Caco-2 (cell line): ENCODE data around the gene STRADA. TPM values are rescaled to one million over a fixed set of nuclear protein-coding genes. Genes with fewer than 3 reads are reported as not detected.
A peak's percentile ranks its signal among the peaks of the same experiment; 100 is the strongest.

ENCODE experiments used
- Bru-seq: library from RNA; stranded (reverse); fragments of 400-500 nt; gene quantifications from one replicate; lab custom pipeline; 2021; lab: Mats Ljungman, UMichigan
- BruChase-seq, 2 experiments: library from RNA; stranded (reverse); fragments of 400-500 nt; gene quantifications; one replicate each; lab custom pipeline; 2021; lab: Mats Ljungman, UMichigan
- BruUV-seq: library from RNA; stranded (reverse); fragments of 400-500 nt; replicated peaks from 2 replicates; lab custom pipeline; 2021; lab: Mats Ljungman, UMichigan
- CTCF ChIA-PET: fragments of 300-600 bp; sonication (Branson Sonifier 250); formaldehyde crosslinking; loops from one replicate; lab custom pipeline; 2022; ENCODE audit warnings: antibody characterized with exemption; lab: Charles Lee
- POLR2A ChIA-PET: fragments of 300-600 bp; sonication (Branson Sonifier 250); formaldehyde crosslinking; loops from one replicate; lab custom pipeline; 2022; ENCODE audit warnings: antibody characterized with exemption; lab: Charles Lee
- DNase-seq, 2 experiments: peaks; one replicate each; pipeline versions ENCODE4 v3.0.0 to v3.0.0-alpha.2; 2020 to 2022
- H3K27me3 ChIP-seq: replicated peaks from 2 replicates; pipeline ENCODE4 v1.6.0; 2011; ENCODE audit warnings: low read length; ENCODE audit not compliant: control insufficient read depth, insufficient read depth
- H3K36me3 ChIP-seq: 2 replicates; pipeline ENCODE4 v1.5.1; 2011; ENCODE audit warnings: low read length; ENCODE audit not compliant: control insufficient read depth, insufficient read depth
- H3K4me1 ChIP-seq: fragments of 250-450 bp; sonication (Bioruptor Pico); 2 replicates; pipeline ENCODE4 v1.5.1; 2020; ENCODE audit warnings: mild to moderate bottlenecking
- H3K4me3 ChIP-seq: 2 replicates; pipeline ENCODE4 v1.5.1; 2011; ENCODE audit warnings: low read depth, mild to moderate bottlenecking, control low read depth, low read length
- H3K9me3 ChIP-seq: fragments of 250-450 bp; sonication (Bioruptor Pico); 2 replicates; pipeline ENCODE4 v1.5.1; 2020; ENCODE audit warnings: mild to moderate bottlenecking, moderate library complexity
- H3K27ac Mint-ChIP-seq: one replicate; pipeline ENCODE4 v1.8.0; 2022; ENCODE audit warnings: mixed read lengths; ENCODE audit not compliant: unreplicated experiment
- H3K27me3 Mint-ChIP-seq: one replicate; pipeline ENCODE4 v1.8.0; 2022; ENCODE audit warnings: mixed read lengths; ENCODE audit not compliant: insufficient read depth, unreplicated experiment
- H3K36me3 Mint-ChIP-seq: one replicate; pipeline ENCODE4 v1.8.0; 2022; ENCODE audit warnings: mild to moderate bottlenecking, mixed read lengths; ENCODE audit not compliant: insufficient read depth, unreplicated experiment
- H3K4me1 Mint-ChIP-seq: one replicate; pipeline ENCODE4 v1.8.0; 2022; ENCODE audit warnings: low read depth, mixed read lengths; ENCODE audit not compliant: unreplicated experiment
- H3K4me3 Mint-ChIP-seq: one replicate; pipeline ENCODE4 v1.8.0; 2022; ENCODE audit warnings: mild to moderate bottlenecking, moderate library complexity, mixed read lengths; ENCODE audit not compliant: unreplicated experiment
- H3K9me3 Mint-ChIP-seq: one replicate; pipeline ENCODE4 v1.8.0; 2022; ENCODE audit warnings: mixed read lengths; ENCODE audit not compliant: unreplicated experiment
- intact Hi-C: fragments of 100-400 bp; cut with micrococcal nuclease; formaldehyde crosslinking; loops from one replicate; pipeline ENCODE4 v1.10.0; 2022; ENCODE audit not compliant: unreplicated experiment
- long read RNA-seq: library from polyadenylated mRNA; stranded (forward); transcript quantifications from one replicate; pipeline ENCODE4 v2.0.0, GENCODE V29; 2022
- total RNA-seq: library from RNA; stranded (reverse); gene quantifications from 2 replicates; pipeline ENCODE4 v1.2.3, GENCODE V29; 2022
- TF ChIP-seq, protein P1 (sequence below), 2 experiments: fragments of 200-600 bp in 1 of 2; IDR thresholded peaks; 1 replicate in 1 of 2; 2 replicates in 1 of 2; pipeline versions ENCODE4 v1.5.1 to v1.8.0; 2011 to 2022; ENCODE audit warnings: antibody characterized with exemption in 1 of 2, control low read depth in 1 of 2, inconsistent platforms in 1 of 2, low read depth in 1 of 2, low read length in 1 of 2, mild to moderate bottlenecking in 1 of 2, moderate library complexity in 1 of 2; ENCODE audit not compliant: insufficient read depth in 1 of 2, severe bottlenecking in 1 of 2, unreplicated experiment in 1 of 2

STRADA gene, protein sequence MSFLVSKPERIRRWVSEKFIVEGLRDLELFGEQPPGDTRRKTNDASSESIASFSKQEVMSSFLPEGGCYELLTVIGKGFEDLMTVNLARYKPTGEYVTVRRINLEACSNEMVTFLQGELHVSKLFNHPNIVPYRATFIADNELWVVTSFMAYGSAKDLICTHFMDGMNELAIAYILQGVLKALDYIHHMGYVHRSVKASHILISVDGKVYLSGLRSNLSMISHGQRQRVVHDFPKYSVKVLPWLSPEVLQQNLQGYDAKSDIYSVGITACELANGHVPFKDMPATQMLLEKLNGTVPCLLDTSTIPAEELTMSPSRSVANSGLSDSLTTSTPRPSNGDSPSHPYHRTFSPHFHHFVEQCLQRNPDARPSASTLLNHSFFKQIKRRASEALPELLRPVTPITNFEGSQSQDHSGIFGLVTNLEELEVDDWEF
- 23.4 and 24.7 TPM in 2 replicates for total RNA-seq
- percentile 52 among the genes with signal in this experiment for Bru-seq, nascent RNA
- percentile 60 among the genes with signal in this experiment for BruChase-seq, experiment 1, labeled RNA remaining after a 2-hour chase
- percentile 68 among the genes with signal in this experiment for BruChase-seq, experiment 2, labeled RNA remaining after a 6-hour chase
- long read RNA-seq, partial matches to known transcripts: 2 of 21 reads
- long read RNA-seq, other reads (novel, unspliced or antisense): 9 of 21 reads

GRCh38 chr17:63741408-63742173 lies at the start of gene STRADA:
Gene STRADA (minus strand): TSS chr17:63741799. CDS start chr17:63728369, 13,430 bp downstream.
- H3K4me3 ChIP-seq: peak within 1 kb of the TSS; percentile 83
- H3K27ac Mint-ChIP-seq: peak within 1 kb of the TSS; percentile 96
- H3K9me3 Mint-ChIP-seq: no peaks in the 10 kb centered on the region
- no peaks in the 10 kb centered on the region for H3K9me3 ChIP-seq
- H3K36me3 Mint-ChIP-seq: peaks cover 45% of the 10 kb centered on the region
- H3K36me3 ChIP-seq: no peaks in the 10 kb centered on the region
- BruUV-seq: no TSS peak
- intact Hi-C loops: loop anchor here (1.0 to 5.0 kb wide), 3 partner anchors 32 to 119 kb away; partner anchors contain the start of genes CCDC47, LIMD2 and MAP3K3
- peaks cover 6% of the 10 kb centered on the region for H3K4me1 Mint-ChIP-seq
- H3K27me3 Mint-ChIP-seq: no peaks in the 10 kb centered on the region
- H3K4me3 Mint-ChIP-seq: peak within 1 kb of the TSS; percentile 96
- DNase-seq: peak; percentile 100
- peaks cover 9% of the 10 kb centered on the region for H3K4me1 ChIP-seq
- CTCF ChIA-PET: interaction anchor here (0.5 to 1.2 kb wide), 3 partner anchors 30 to 316 kb away, joined by 3 to 4 read pairs (median 3); no protein-coding TSS in a partner anchor
- H3K27me3 ChIP-seq: no peaks in the 10 kb centered on the region
- TF ChIP-seq, protein P1, sequence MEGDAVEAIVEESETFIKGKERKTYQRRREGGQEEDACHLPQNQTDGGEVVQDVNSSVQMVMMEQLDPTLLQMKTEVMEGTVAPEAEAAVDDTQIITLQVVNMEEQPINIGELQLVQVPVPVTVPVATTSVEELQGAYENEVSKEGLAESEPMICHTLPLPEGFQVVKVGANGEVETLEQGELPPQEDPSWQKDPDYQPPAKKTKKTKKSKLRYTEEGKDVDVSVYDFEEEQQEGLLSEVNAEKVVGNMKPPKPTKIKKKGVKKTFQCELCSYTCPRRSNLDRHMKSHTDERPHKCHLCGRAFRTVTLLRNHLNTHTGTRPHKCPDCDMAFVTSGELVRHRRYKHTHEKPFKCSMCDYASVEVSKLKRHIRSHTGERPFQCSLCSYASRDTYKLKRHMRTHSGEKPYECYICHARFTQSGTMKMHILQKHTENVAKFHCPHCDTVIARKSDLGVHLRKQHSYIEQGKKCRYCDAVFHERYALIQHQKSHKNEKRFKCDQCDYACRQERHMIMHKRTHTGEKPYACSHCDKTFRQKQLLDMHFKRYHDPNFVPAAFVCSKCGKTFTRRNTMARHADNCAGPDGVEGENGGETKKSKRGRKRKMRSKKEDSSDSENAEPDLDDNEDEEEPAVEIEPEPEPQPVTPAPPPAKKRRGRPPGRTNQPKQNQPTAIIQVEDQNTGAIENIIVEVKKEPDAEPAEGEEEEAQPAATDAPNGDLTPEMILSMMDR (IDR thresholded peaks at IDR 0.05; ENCODE audit: insufficient read depth in 1 of 2, low read depth in 1 of 2, low read length in 1 of 2, severe bottlenecking in 1 of 2, unreplicated experiment in 1 of 2): no peak
- POLR2A ChIA-PET: interaction anchor here (0.5 to 1.6 kb wide), 5 partner anchors 10 to 139 kb away, joined by 3 to 31 read pairs (median 3); partner anchors contain the start of genes CCDC47, DDX42 and MAP3K3

DNA sequence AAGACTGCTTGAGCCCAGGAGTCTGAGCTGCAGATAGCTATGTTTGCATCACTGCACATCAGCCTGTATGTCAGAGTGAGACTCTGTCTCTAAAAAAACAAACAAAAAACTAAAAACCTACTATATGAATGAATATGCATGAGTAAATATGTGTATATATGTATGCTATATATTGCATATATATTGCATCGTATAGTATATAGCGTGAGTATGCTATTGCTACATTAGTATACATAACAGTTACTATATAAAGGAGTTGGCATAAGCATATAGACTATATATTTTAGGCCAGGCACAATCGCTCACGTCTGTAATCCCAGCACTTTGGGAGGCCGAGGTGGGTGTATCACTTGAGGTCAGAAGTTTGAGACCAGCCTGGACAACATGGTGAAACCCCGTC lies 48.5 kb upstream of the STRADA start:
- POLR2A ChIA-PET: interaction anchor here (1.1 kb wide), 1 partner anchor 16 kb away, joined by 3 read pairs; the partner anchor contains the start of genes CCDC47 and DDX42
- intact Hi-C loops: no loop called here
- BruUV-seq: no TSS peak
- no peaks in the 10 kb centered on the region for H3K9me3 Mint-ChIP-seq
- H3K27me3 ChIP-seq: no peaks in the 10 kb centered on the region
- no peaks in the 10 kb centered on the region for H3K4me1 Mint-ChIP-seq
- peaks cover 2% of the 10 kb centered on the region; the same call in 1 of the 2 replicates for H3K36me3 ChIP-seq
- CTCF ChIA-PET: no interaction called here
- no peak overlapping the region for H3K4me3 ChIP-seq
- no peak for DNase-seq
- no peaks in the 10 kb centered on the region for H3K4me1 ChIP-seq
- no peaks in the 10 kb centered on the region for H3K9me3 ChIP-seq
- TF ChIP-seq, protein P1 (IDR thresholded peaks at IDR 0.05; ENCODE audit: insufficient read depth in 1 of 2, low read depth in 1 of 2, low read length in 1 of 2, severe bottlenecking in 1 of 2, unreplicated experiment in 1 of 2): no peak
- H3K36me3 Mint-ChIP-seq: peaks cover 91% of the 10 kb centered on the region
- H3K27ac Mint-ChIP-seq: no peak overlapping the region
- no peaks in the 10 kb centered on the region for H3K27me3 Mint-ChIP-seq
- H3K4me3 Mint-ChIP-seq: no peak overlapping the region
